Tibial artery (tissue), 4 donors: ENCODE results near the gene CELSR2.
"Not testable (repeated sequence)": the region's sequence is repeated elsewhere in the genome, so short reads cannot be mapped to it uniquely, and the experiment has no call there.

ENCODE experiments used
- DNase-seq, 2 donors: peaks; one replicate each; pipeline ENCODE4 v3.0.0-alpha.2; 2019
- H3K27ac ChIP-seq, 2 donors: fragments of 200-600 bp; sonication (generic) in 1 of 2; 1 replicate in 1 of 2; 2 replicates in 1 of 2; pipeline ENCODE4 v1.5.1; 2018 to 2019; ENCODE audit warnings: mild to moderate bottlenecking in 1 of 2
- H3K27me3 ChIP-seq, 2 donors: fragments of 200-600 bp; sonication (generic) in 1 of 2; one replicate each; pipeline versions ENCODE4 v1.5.1 to v1.6.0; 2016 to 2019
- H3K36me3 ChIP-seq, 3 donors: fragments of 200-600 bp; sonication (generic) in 2 of 3; one replicate each; pipeline ENCODE4 v1.5.1; 2016 to 2019; ENCODE audit warnings: mild to moderate bottlenecking in 2 of 3
- H3K4me1 ChIP-seq, 4 donors: fragments of 200-600 bp; sonication (generic) in 2 of 4; 1 replicate in 3 of 4; 2 replicates in 1 of 4; pipeline ENCODE4 v1.5.1; 2016 to 2019
- H3K4me3 ChIP-seq, 2 donors: fragments of 200-600 bp; sonication (generic) in 1 of 2; 1 replicate in 1 of 2; 2 replicates in 1 of 2; pipeline ENCODE4 v1.5.1; 2018 to 2019; ENCODE audit warnings: mild to moderate bottlenecking in 2 of 2
- H3K9me3 ChIP-seq, 3 donors: fragments of 200-600 bp; sonication (generic) in 1 of 3; one replicate each; pipeline ENCODE4 v1.5.1; 2016 to 2019
- intact Hi-C: fragments of 100-400 bp; cut with DNase I; formaldehyde crosslinking; loops from one replicate; pipeline ENCODE4 v1.15.0; 2023; ENCODE audit warnings: low total_unique reads
- TF ChIP-seq, protein P1 (sequence below), 2 experiments: fragments of 200-600 bp in 1 of 2; fragments of 450-650 bp in 1 of 2; IDR thresholded peaks; one replicate each; pipeline ENCODE4 v1.5.1; 2017 to 2019; ENCODE audit warnings: antibody characterized with exemption in 2 of 2, mild to moderate bottlenecking in 1 of 2, moderate library complexity in 1 of 2

The CELSR2 gene

DNA sequence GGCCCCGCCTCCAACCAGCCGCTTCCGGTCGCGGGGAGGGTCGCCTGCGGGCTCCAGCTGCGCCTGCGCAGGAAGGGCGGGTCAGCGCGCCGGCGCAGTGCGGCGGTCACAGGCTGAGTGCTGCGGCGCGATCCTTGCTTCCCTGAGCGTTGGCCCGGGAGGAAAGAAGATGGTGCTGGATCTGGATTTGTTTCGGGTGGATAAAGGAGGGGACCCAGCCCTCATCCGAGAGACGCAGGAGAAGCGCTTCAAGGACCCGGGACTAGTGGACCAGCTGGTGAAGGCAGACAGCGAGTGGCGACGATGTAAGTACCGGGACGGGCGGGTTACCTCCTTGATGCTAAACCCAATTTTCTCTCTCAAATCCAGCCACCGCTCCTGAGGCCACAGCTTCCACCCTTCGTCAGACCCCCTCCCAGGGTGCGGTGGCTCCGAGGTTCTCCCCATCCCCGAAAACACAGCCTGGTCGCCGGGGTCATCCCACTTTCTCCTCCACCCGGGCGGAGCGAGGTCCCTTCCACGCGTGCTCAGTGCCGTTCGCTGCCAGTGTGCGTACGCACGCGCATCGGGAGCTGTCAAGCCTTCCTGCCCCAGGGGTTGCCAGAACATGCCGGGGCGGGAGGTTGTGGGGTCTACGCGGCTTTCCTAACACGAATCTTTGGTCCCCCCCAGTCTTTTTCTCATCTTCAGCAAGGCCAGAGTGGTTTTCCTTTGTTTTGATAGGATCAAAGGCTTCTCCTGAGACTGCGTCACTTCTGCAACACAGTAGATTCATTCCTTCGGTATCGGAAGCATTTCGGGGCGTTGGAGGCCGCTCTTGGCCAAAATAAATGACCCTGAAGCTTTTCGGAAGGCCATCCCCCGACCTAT lies 35.3 kb upstream of the CELSR2 start, which contains the start of gene SARS1:
SARS1 (plus strand) TSS at position 95 of the 870 bp plus-strand sequence; CDS start at position 170, 75 bp downstream.
- Histone ChIP-seq H3K27me3 (no peaks in the 10 kb centered on the region), H3K4me3 (peak within 1 kb of the TSS; percentile 79 to 81), H3K4me1 (peaks cover 0 to 42% (median 19%) of the 10 kb centered on the region in 4 donors), H3K36me3 (no peaks in the 10 kb centered on the region), H3K9me3 (no peaks in the 10 kb centered on the region), H3K27ac (peak within 1 kb of the TSS; percentile 91 to 92)
- TF ChIP-seq, protein P1, sequence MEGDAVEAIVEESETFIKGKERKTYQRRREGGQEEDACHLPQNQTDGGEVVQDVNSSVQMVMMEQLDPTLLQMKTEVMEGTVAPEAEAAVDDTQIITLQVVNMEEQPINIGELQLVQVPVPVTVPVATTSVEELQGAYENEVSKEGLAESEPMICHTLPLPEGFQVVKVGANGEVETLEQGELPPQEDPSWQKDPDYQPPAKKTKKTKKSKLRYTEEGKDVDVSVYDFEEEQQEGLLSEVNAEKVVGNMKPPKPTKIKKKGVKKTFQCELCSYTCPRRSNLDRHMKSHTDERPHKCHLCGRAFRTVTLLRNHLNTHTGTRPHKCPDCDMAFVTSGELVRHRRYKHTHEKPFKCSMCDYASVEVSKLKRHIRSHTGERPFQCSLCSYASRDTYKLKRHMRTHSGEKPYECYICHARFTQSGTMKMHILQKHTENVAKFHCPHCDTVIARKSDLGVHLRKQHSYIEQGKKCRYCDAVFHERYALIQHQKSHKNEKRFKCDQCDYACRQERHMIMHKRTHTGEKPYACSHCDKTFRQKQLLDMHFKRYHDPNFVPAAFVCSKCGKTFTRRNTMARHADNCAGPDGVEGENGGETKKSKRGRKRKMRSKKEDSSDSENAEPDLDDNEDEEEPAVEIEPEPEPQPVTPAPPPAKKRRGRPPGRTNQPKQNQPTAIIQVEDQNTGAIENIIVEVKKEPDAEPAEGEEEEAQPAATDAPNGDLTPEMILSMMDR (IDR thresholded peaks at IDR 0.05) = no peak
- DNase-seq = peak; percentile 82 to 93
- intact Hi-C loops = loop anchor here (5.0 kb wide), 1 partner anchor 112 kb away; no protein-coding TSS in a partner anchor

DNA sequence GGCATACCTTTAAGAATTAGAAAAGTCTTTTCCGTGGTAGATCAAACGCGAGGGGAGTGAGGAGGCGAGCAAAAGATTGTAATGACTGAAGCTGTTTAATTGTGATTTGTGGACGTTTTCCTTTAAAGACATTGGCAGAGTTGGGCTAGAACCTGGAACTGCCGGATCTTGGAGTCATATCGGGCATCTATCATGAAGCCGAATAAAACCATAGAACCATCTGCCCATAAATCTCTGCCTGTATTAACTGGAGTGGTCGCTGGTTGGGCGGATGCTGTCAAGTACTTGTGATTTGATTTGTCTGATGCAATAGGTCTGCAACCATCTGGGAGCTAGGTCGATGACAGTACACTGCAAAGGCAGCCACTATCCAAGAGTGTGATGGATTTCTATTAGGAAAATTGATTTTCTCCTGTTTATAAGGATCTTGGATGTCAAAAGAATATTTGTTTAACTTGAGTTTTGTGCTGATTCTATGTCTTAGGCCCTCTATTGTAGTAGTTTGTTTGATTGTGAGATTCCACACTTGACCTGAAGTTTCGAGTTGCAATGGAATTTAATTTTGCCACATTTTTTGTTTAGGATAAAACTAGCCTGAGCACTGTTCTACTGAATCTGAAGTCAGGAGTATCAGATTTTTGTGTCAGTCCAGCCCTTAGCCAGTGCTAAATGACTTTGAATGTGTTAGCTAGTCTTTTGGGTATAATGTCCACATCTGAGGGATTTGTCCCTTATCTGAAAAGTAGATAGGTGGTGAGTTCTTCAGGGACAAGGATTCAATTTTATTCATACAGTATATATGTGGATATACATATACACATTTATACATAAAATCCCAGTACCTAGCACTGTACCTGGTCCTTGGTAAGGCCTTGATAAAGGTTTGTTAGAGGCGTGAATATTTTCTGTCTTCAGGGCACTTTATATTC lies 34.4 kb upstream of the CELSR2 start:
- H3K4me3 ChIP-seq = peak overlapping the region; percentile 79 to 81
- no peaks in the 10 kb centered on the region for H3K36me3 ChIP-seq
- H3K27ac ChIP-seq = peak overlapping the region; percentile 91 to 92
- intact Hi-C loops = loop anchor here (5.0 kb wide), 1 partner anchor 113 kb away; no protein-coding TSS in a partner anchor
- peaks cover 0 to 37% (median 19%) of the 10 kb centered on the region in 4 donors for H3K4me1 ChIP-seq
- H3K9me3 ChIP-seq = no peaks in the 10 kb centered on the region
- TF ChIP-seq, protein P1 (IDR thresholded peaks at IDR 0.05) = no peak
- H3K27me3 ChIP-seq = no peaks in the 10 kb centered on the region
- peak; percentile 72 to 80 for DNase-seq

DNA sequence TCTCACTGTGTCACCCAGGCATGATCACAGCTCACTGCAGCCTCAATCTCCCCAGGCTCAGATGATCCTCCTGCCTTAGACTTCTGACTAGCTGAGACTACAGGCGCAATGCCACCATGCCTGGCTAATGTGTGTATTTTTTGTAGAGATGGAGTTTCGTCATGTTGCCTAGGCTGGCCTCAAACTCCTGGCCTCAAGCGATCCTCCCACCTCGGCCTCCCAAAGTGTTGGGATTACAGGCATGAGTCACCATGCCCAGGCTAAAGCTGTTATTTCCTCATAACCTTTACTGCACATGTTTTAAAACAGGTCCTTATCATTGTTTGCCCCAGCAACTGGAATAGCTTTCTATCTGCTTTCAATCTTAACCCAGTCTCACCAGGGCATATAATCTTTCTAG lies 32.7 kb upstream of the CELSR2 start:
- H3K27me3 ChIP-seq = no peaks in the 10 kb centered on the region
- DNase-seq = no peak
- H3K27ac ChIP-seq = peak overlapping the region in 1 of 2 donors; percentile 91
- no peak overlapping the region for H3K4me3 ChIP-seq
- no peaks in the 10 kb centered on the region for H3K9me3 ChIP-seq
- peaks cover 0 to 9% (median 0%) of the 10 kb centered on the region in 3 donors for H3K36me3 ChIP-seq
- TF ChIP-seq, protein P1 (IDR thresholded peaks at IDR 0.05) = no peak
- intact Hi-C loops = no loop called here
- peaks cover 0 to 37% (median 19%) of the 10 kb centered on the region in 4 donors for H3K4me1 ChIP-seq

DNA sequence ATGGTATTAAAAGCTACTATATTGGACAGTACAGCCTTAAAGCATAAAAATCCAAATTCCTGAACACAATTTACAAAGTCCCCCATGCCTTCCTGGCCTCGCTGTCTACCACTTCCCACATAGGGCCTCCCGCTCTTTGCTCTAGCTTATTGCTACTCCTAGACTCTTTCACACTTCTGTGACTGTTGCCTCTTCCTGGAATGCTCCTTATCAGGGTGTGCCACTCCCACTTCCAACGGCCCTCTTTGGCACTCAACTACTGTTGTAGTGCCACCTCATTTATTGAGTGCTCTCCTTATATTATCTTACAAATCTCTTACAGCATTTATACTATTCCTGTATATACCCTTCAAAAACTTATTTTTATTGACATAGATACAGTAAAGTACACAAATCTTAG lies 30.8 kb upstream of the CELSR2 start:
- Histone ChIP-seq H3K27me3 (no peaks in the 10 kb centered on the region), H3K4me3 (no peak overlapping the region), H3K36me3 (peaks cover 0 to 9% (median 6%) of the 10 kb centered on the region in 3 donors), H3K27ac (no peak overlapping the region), H3K9me3 (no peaks in the 10 kb centered on the region), H3K4me1 (peaks cover 0 to 33% (median 19%) of the 10 kb centered on the region in 4 donors)
- DNase-seq = peak in 1 of 2 donors; percentile 7
- intact Hi-C loops = no loop called here
- TF ChIP-seq, protein P1 (IDR thresholded peaks at IDR 0.05) = no peak

DNA sequence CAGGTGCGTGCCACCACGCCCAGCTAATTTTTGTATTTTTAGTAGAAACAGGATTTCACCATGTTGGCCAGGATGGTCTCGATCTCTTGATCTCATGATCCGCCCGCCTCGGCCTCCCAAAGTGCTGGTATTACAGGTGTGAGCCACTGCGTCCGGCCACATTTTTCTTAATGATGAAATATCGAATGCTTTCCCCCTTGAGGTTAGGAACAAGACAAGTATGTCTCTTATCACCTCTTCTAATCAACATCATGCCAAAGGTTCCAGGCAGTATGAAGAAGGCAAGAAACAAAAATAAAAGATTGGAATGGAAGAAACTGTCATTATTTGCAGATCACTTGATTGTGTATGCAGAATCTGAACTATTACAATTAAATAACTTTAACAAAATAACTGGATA lies 28.1 kb upstream of the CELSR2 start:
- H3K9me3 ChIP-seq, H3K27me3 ChIP-seq, H3K36me3 ChIP-seq, H3K4me3 ChIP-seq, intact Hi-C loops, H3K27ac ChIP-seq: not testable (repeated sequence)
- peak in 1 of 2 donors; percentile 29 for DNase-seq
- H3K4me1 ChIP-seq = peaks cover 0 to 27% (median 7%) of the 10 kb centered on the region in 4 donors
